Amygdala (tissue), 56 donors: ENCODE data around the gene STIMATE.

Source experiments
- DNase-seq, 56 donors: peaks; one replicate each; lab custom pipeline; 2025; lab: John Stamatoyannopoulos, UW

STIMATE gene

GRCh38 chr3:52872245-52872644 is 25.1 kb downstream of the STIMATE start:
- DNase-seq = no peak

GRCh38 chr3:52871761-52872160 is 25.6 kb downstream of the STIMATE start:
- DNase-seq = no peak

- no peak for DNase-seq
Measured at GRCh38 chr3:52870471-52870870, 26.9 kb downstream of the STIMATE start.

GRCh38 chr3:52866427-52866826 is 30.9 kb downstream of the STIMATE start:
- no peak for DNase-seq

- peak in 2 of 56 donors; percentile 24 to 27 for DNase-seq
Measured at GRCh38 chr3:52865994-52866393, 31.4 kb downstream of the STIMATE start.

GRCh38 chr3:52860424-52860768 is 37.0 kb downstream of the STIMATE start:
- no peak for DNase-seq

GRCh38 chr3:52859686-52860423 is 37.5 kb downstream of the STIMATE start:
- DNase-seq = no peak

GRCh38 chr3:52857864-52858263 is 39.5 kb downstream of the STIMATE start:
- DNase-seq = no peak

- DNase-seq = no peak
Measured at GRCh38 chr3:52857133-52857532, 40.2 kb downstream of the STIMATE start.

GRCh38 chr3:52856666-52857065 is 40.7 kb downstream of the STIMATE start:
- DNase-seq = no peak

GRCh38 chr3:52854013-52854412 is 43.3 kb downstream of the STIMATE start:
- no peak for DNase-seq

GRCh38 chr3:52852419-52852818 is 44.9 kb downstream of the STIMATE start:
- no peak for DNase-seq

GRCh38 chr3:52851348-52851747 is 46.0 kb downstream of the STIMATE start:
- DNase-seq = peak in 4 of 56 donors; percentile 8 to 18 (median 14)

GRCh38 chr3:52849656-52850055 is 47.7 kb downstream of the STIMATE start:
- no peak for DNase-seq

- no peak for DNase-seq
Measured at GRCh38 chr3:52848617-52849016, 48.7 kb downstream of the STIMATE start.

- no peak for DNase-seq
Measured at GRCh38 chr3:52847726-52848125, 49.6 kb downstream of the STIMATE start.

GRCh38 chr3:52847241-52847640 is 50.1 kb downstream of the STIMATE start:
- no peak for DNase-seq

- peak in 2 of 56 donors; percentile 13 to 23 for DNase-seq
Measured at GRCh38 chr3:52846432-52846965, 50.8 kb downstream of the STIMATE start.

GRCh38 chr3:52845691-52846431 is 51.5 kb downstream of the STIMATE start:
- peak in 4 of 56 donors; percentile 9 to 15 (median 14) for DNase-seq

- peak in 25 of 56 donors; percentile 9 to 66 (median 29) for DNase-seq
Measured at GRCh38 chr3:52845157-52845556, 52.2 kb downstream of the STIMATE start.

- no peak for DNase-seq
Measured at GRCh38 chr3:52844290-52844975, 52.9 kb downstream of the STIMATE start.
